Fibroblast of pulmonary artery (primary cell): Measurements from ENCODE around the gene SNAP25.

Experiments
- DNase-seq: peaks from one replicate; pipeline ENCODE4 v3.0.0-alpha.2; 2010; ENCODE audit warnings: low read depth
- H3K4me3 ChIP-seq: replicated peaks from 2 replicates; pipeline ENCODE4 v1.5.1; 2011; ENCODE audit warnings: low read depth, mild to moderate bottlenecking, control low read depth, low read length, moderate library complexity
- CTCF ChIP-seq: IDR thresholded peaks from 2 replicates; pipeline ENCODE4 v1.5.1; 2011; ENCODE audit warnings: mild to moderate bottlenecking, control low read depth, low read length, inconsistent platforms; ENCODE audit errors: missing control alignments

SNAP25 gene

DNA sequence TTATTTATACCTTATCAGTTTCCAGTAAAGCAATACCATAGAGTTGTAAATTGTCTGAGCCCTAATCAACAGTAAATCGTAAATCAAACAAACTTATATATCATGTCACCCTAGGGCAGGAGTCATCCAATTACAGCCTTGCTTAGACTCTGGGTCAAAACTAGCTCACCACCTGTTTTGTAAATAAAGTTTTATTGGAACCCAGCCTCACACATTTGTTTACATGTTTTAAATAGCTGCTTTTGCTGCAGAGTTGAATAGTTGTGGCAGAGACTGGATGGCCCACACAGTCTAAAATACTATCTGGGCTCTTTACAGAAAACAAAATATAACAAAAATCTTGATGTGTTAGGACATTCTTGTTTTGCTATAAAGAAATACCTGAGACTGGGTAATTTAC, 121.0 kb downstream of the SNAP25 start:
- no peak overlapping the region for H3K4me3 ChIP-seq
- TF ChIP-seq CTCF = no peak
- no peak for DNase-seq

GRCh38 chr20:10342152-10342551, 123.5 kb downstream of the SNAP25 start:
- TF ChIP-seq CTCF = no peak
- DNase-seq = no peak
- H3K4me3 ChIP-seq = no peak overlapping the region

- no peak overlapping the region for H3K4me3 ChIP-seq
- no peak for DNase-seq
- no peak for TF ChIP-seq CTCF
Measured at GRCh38 chr20:10344953-10345352, 126.3 kb downstream of the SNAP25 start.

GRCh38 chr20:10347086-10347880, 128.7 kb downstream of the SNAP25 start:
- no peak for TF ChIP-seq CTCF
- H3K4me3 ChIP-seq = no peak overlapping the region
- DNase-seq = peak; percentile 10

- no peak for TF ChIP-seq CTCF
- DNase-seq = no peak
- no peak overlapping the region for H3K4me3 ChIP-seq
Measured at GRCh38 chr20:10349118-10349517, 130.5 kb downstream of the SNAP25 start.

- DNase-seq = no peak
- TF ChIP-seq CTCF = no peak
- H3K4me3 ChIP-seq = no peak overlapping the region
Measured at GRCh38 chr20:10350188-10350842, 131.7 kb downstream of the SNAP25 start.
